Activated naive CD4-positive, alpha-beta T cell treated with anti-CD3 and anti-CD28 coated beads, Interleukin-2, amount 50 U/mL, for 72 hours (primary cell): ENCODE measurements around the gene ABCC9. TPM values are rescaled to one million over a fixed set of nuclear protein-coding genes. Genes with fewer than 3 reads are reported as not detected.

ENCODE experiments used
- total RNA-seq, 2 donors: library from RNA; stranded (reverse); gene quantifications; one replicate each; pipeline ENCODE4 v1.2.3, GENCODE V29; 2022

Gene ABCC9
- total RNA-seq, 2 donors from 2014 or later: not detected

Other genes starting within 250 kb of the ABCC9 start
- gene KCNJ8, start 166.7 kb downstream of the ABCC9 start, total RNA-seq: not detected
- gene CMAS, start 104.8 kb upstream of the ABCC9 start, total RNA-seq: 10 to 100 TPM; 47.7 to 65.4 TPM